Activated T-cell treated with anti-CD3 and anti-CD28 coated beads for 48 hours (primary cell): ENCODE measurements around the gene METTL27.
"Not testable (repeated sequence)": the region's sequence is repeated elsewhere in the genome, so short reads cannot be mapped to it uniquely, and the experiment has no call there.

Source experiments
- DNase-seq: peaks from one replicate; pipeline ENCODE4 v3.0.0-alpha.2; 2020; ENCODE audit warnings: low read depth

METTL27 gene

GRCh38 chr7:73842067-73842976, at the start of gene METTL27:
TSS of gene METTL27 (minus strand) at chr7:73842516. CDS start at chr7:73842140, 376 bp downstream.
- peak; percentile 86 for DNase-seq

- no peak for DNase-seq
Observed at GRCh38 chr7:73891178-73891885, 49.0 kb upstream of the METTL27 start.

- no peak for DNase-seq
Observed at GRCh38 chr7:73890555-73891147, 48.3 kb upstream of the METTL27 start.

GRCh38 chr7:73888959-73889358, 46.6 kb upstream of the METTL27 start:
- no peak for DNase-seq

- DNase-seq: no peak
Observed at GRCh38 chr7:73887762-73888161, 45.4 kb upstream of the METTL27 start.

GRCh38 chr7:73885975-73886798, 43.9 kb upstream of the METTL27 start:
- no peak for DNase-seq

GRCh38 chr7:73885433-73885974, 43.2 kb upstream of the METTL27 start:
- no peak for DNase-seq

GRCh38 chr7:73884867-73885422, 42.6 kb upstream of the METTL27 start:
- not testable (repeated sequence) for DNase-seq

GRCh38 chr7:73882047-73882402, 39.7 kb upstream of the METTL27 start:
- no peak for DNase-seq

- no peak for DNase-seq
Observed at GRCh38 chr7:73881352-73882046, 39.2 kb upstream of the METTL27 start.

GRCh38 chr7:73880755-73881328, 38.5 kb upstream of the METTL27 start:
- DNase-seq: no peak

GRCh38 chr7:73879977-73880681, 37.8 kb upstream of the METTL27 start:
- no peak for DNase-seq

- no peak for DNase-seq
Observed at GRCh38 chr7:73876973-73877372, 34.7 kb upstream of the METTL27 start.

- DNase-seq: no peak
Observed at GRCh38 chr7:73876361-73876760, 34.0 kb upstream of the METTL27 start.

- no peak for DNase-seq
Observed at GRCh38 chr7:73872056-73872908, 30.0 kb upstream of the METTL27 start.

GRCh38 chr7:73871163-73872011, 29.1 kb upstream of the METTL27 start:
- DNase-seq: no peak

- no peak for DNase-seq
Observed at GRCh38 chr7:73870041-73870492, 27.8 kb upstream of the METTL27 start.
